Activated T-helper 2 cell treated with anti-CD3 and anti-CD28 coated beads, Interferon-gamma antibody, Interleukin-2, Interleukin-4, amounts not matched to agents 10 μg/mL and 5 μg/mL and 100 μg/mL, durations not matched to agents 14 hours and 24 hours and 36 hours (primary cell): ENCODE measurements around the gene INTS6. TPM values are rescaled to one million over a fixed set of nuclear protein-coding genes. Genes with fewer than 3 reads are reported as not detected.
A peak's percentile ranks its signal among the peaks of the same experiment; 100 is the strongest.

Experiments used
- DNase-seq: peaks from one replicate; pipeline ENCODE4 v3.0.0; 2021; ENCODE audit warnings: low spot score
- H3K27ac Mint-ChIP-seq: one replicate; pipeline ENCODE4 v1.8.0; 2021; ENCODE audit warnings: mixed read lengths
- H3K27me3 Mint-ChIP-seq: one replicate; pipeline ENCODE4 v1.8.0; 2021; ENCODE audit warnings: low read depth, mixed read lengths
- H3K36me3 Mint-ChIP-seq: one replicate; pipeline ENCODE4 v1.8.0; 2021; ENCODE audit warnings: low read depth, mixed read lengths
- H3K4me1 Mint-ChIP-seq: one replicate; pipeline ENCODE4 v1.8.0; 2021; ENCODE audit warnings: low read depth, mixed read lengths
- H3K4me3 Mint-ChIP-seq: one replicate; pipeline ENCODE4 v1.8.0; 2021; ENCODE audit warnings: low read depth, mild to moderate bottlenecking, moderate library complexity, mixed read lengths
- H3K9me3 Mint-ChIP-seq: one replicate; pipeline ENCODE4 v1.8.0; 2021; ENCODE audit warnings: mixed read lengths
- intact Hi-C: fragments of 100-400 bp; cut with micrococcal nuclease; formaldehyde crosslinking; loops from one replicate; pipeline ENCODE4 v1.15.1; 2023
- total RNA-seq: library from RNA; stranded (reverse); gene quantifications from 2 replicates; pipeline ENCODE4 v1.2.3, GENCODE V29; 2022

Gene INTS6
- 54.9 and 55.9 TPM in 2 replicates for total RNA-seq

GRCh38 chr13:51452361-51453206, at the start of gene INTS6:
INTS6 (minus strand) TSS chr13:51453036; CDS start chr13:51452525, 511 bp downstream.
- Mint-ChIP-seq H3K4me1 (peaks cover 31% of the 10 kb centered on the region), H3K27ac (peak within 1 kb of the TSS; percentile 99), H3K9me3 (peaks cover 3% of the 10 kb centered on the region), H3K27me3 (no peaks in the 10 kb centered on the region), H3K36me3 (peaks cover 62% of the 10 kb centered on the region), H3K4me3 (peak within 1 kb of the TSS; percentile 94)
- intact Hi-C loops, result loop anchor here (1.0 to 10.0 kb wide), 10 partner anchors 52 to 1200 kb away; partner anchors contain the start of genes ALG11, ATP7B, CKAP2 and SUGT1
- DNase-seq, result peak; percentile 99

- intact Hi-C loops, result loop anchor here (1.0 to 10.0 kb wide), 2 partner anchors 21 to 47 kb away; partner anchors contain the start of gene INTS6
- Mint-ChIP-seq H3K36me3 (no peaks in the 10 kb centered on the region), H3K4me3 (no peak overlapping the region), H3K27ac (peak overlapping the region; percentile 72), H3K9me3 (no peaks in the 10 kb centered on the region), H3K27me3 (peaks cover 4% of the 10 kb centered on the region), H3K4me1 (peaks cover 17% of the 10 kb centered on the region)
- no peak for DNase-seq
These were observed 49.4 kb upstream of the INTS6 start for GRCh38 chr13:51502153-51502651.

DNA sequence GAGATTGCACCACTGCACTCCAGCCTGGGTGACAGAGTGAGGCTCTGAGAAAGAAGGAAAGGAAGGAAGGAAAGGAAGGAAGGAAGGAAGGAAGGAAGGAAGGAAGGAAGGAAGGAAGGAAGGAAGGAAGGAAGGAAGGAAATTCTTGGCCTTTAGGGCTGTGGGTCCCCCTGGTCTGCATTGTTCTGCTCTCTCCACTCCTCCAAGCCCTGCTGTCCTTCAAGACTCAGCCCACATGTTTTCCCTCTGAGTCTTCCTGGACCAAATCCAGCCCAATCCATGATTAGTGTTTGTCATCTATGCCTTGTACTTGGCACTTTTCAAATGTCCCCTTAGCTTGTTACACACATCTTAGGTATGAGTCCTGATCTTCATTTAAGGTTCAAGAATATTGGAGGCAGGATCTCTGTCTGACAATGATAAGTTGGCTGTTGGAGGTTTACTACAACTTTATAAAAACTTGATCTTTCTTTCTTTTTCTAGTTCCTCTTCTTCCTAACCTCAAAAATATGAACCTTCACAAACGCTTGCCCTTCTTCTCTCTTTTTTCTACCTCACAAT, 48.8 kb upstream of the INTS6 start:
- peak overlapping the region; percentile 72 for H3K27ac Mint-ChIP-seq
- no peak overlapping the region for H3K4me3 Mint-ChIP-seq
- no peaks in the 10 kb centered on the region for H3K36me3 Mint-ChIP-seq
- no peaks in the 10 kb centered on the region for H3K9me3 Mint-ChIP-seq
- peaks cover 17% of the 10 kb centered on the region for H3K4me1 Mint-ChIP-seq
- no peak for DNase-seq
- intact Hi-C loops, result loop anchor here (1.0 to 10.0 kb wide), 2 partner anchors 22 to 47 kb away; partner anchors contain the start of gene INTS6
- peaks cover 8% of the 10 kb centered on the region for H3K27me3 Mint-ChIP-seq

GRCh38 chr13:51501096-51501495, 48.3 kb upstream of the INTS6 start:
- Mint-ChIP-seq H3K27ac (no peak overlapping the region), H3K27me3 (peaks cover 12% of the 10 kb centered on the region), H3K36me3 (no peaks in the 10 kb centered on the region), H3K4me3 (no peak overlapping the region), H3K9me3 (no peaks in the 10 kb centered on the region), H3K4me1 (peaks cover 17% of the 10 kb centered on the region)
- intact Hi-C loops, result loop anchor here (10.0 kb wide), 1 partner anchor 46 kb away; the partner anchor contains the start of gene INTS6
- DNase-seq, result no peak

DNA sequence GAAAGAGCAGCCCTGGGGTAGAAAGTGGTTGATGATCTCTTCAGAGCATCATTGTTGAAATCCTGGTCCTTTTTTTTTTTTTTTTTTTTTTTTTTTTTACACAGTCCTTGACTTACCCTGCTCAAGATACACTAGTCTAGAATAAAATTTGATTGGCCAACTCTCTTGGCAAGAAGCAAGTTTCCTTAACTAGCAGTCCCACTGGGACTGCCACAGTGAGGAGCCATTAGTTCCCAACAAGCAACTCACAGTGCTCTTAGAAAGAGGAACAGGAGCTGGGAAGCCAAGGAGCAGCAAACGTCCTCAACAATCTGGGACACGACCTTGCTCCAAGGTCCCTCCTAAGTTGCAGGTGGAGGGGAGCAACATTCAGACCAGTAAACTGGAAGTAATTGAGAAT, 47.9 kb upstream of the INTS6 start:
- DNase-seq, result no peak
- peaks cover 15% of the 10 kb centered on the region for H3K27me3 Mint-ChIP-seq
- no peak overlapping the region for H3K27ac Mint-ChIP-seq
- H3K9me3 Mint-ChIP-seq, result no peaks in the 10 kb centered on the region
- H3K4me3 Mint-ChIP-seq, result no peak overlapping the region
- H3K4me1 Mint-ChIP-seq, result peaks cover 17% of the 10 kb centered on the region
- H3K36me3 Mint-ChIP-seq, result no peaks in the 10 kb centered on the region
- intact Hi-C loops, result loop anchor here (10.0 kb wide), 1 partner anchor 46 kb away; the partner anchor contains the start of gene INTS6

- Mint-ChIP-seq H3K4me1 (peaks cover 17% of the 10 kb centered on the region), H3K27ac (no peak overlapping the region), H3K9me3 (no peaks in the 10 kb centered on the region), H3K27me3 (peaks cover 18% of the 10 kb centered on the region), H3K4me3 (no peak overlapping the region), H3K36me3 (no peaks in the 10 kb centered on the region)
- intact Hi-C loops, result loop anchor here (10.0 kb wide), 1 partner anchor 45 kb away; the partner anchor contains the start of gene INTS6
- DNase-seq, result no peak
These were observed 47.0 kb upstream of the INTS6 start for GRCh38 chr13:51499841-51500240.

DNA sequence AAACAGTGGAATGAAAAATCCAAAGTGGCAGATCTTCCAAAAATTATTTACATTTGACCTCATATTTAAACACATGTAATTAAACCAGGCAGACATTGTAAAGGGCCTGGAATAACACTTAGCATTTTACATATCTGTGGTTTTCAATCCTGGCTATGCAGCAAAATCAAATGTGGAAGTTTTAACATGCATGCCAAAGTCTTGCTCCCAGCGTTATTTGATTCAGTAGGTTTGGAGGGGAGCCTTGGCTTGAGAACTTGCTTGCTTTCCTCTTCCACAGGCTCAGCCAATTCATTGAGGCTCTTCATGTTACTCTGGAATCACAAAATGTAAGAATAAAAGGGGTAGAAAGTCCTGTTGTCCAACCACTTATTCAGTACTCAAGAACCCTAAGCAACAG, 42.5 kb upstream of the INTS6 start:
- H3K36me3 Mint-ChIP-seq, result no peaks in the 10 kb centered on the region
- H3K4me3 Mint-ChIP-seq, result no peak overlapping the region
- DNase-seq, result no peak
- H3K27me3 Mint-ChIP-seq, result peaks cover 21% of the 10 kb centered on the region
- no peak overlapping the region for H3K27ac Mint-ChIP-seq
- H3K9me3 Mint-ChIP-seq, result no peaks in the 10 kb centered on the region
- H3K4me1 Mint-ChIP-seq, result peaks cover 2% of the 10 kb centered on the region
- intact Hi-C loops, result no loop called here

GRCh38 chr13:51494156-51494555, 41.3 kb upstream of the INTS6 start:
- no peak for DNase-seq
- H3K36me3 Mint-ChIP-seq, result no peaks in the 10 kb centered on the region
- no peaks in the 10 kb centered on the region for H3K9me3 Mint-ChIP-seq
- no peak overlapping the region for H3K27ac Mint-ChIP-seq
- peaks cover 21% of the 10 kb centered on the region for H3K27me3 Mint-ChIP-seq
- no peak overlapping the region for H3K4me3 Mint-ChIP-seq
- intact Hi-C loops, result no loop called here
- no peaks in the 10 kb centered on the region for H3K4me1 Mint-ChIP-seq

- Mint-ChIP-seq H3K9me3 (peaks cover 10% of the 10 kb centered on the region), H3K27ac (no peak overlapping the region), H3K36me3 (no peaks in the 10 kb centered on the region), H3K4me1 (no peaks in the 10 kb centered on the region), H3K27me3 (no peaks in the 10 kb centered on the region), H3K4me3 (no peak overlapping the region)
- intact Hi-C loops, result no loop called here
- no peak for DNase-seq
These were observed 35.4 kb upstream of the INTS6 start for GRCh38 chr13:51488212-51488611.

DNA sequence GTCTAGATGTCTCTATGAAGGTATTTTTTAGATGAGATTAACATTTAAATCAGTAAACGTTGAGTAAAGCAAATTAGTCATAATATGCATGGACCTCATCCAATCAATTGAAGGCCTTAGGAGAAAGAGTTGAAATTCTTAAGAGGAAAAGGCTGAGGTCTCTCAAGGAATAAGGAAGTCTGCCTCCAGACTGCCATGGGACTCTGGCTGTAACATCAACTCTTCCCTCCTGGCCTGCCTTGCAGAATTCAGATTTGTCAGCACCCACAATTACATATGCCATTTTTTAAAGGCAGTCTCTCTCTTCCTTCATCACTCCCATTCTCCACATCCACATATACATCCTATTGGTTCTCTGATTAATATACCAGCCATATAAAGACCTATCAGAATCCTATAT, 28.8 kb upstream of the INTS6 start:
- Mint-ChIP-seq H3K36me3 (no peaks in the 10 kb centered on the region), H3K4me3 (no peak overlapping the region), H3K27ac (no peak overlapping the region), H3K4me1 (no peaks in the 10 kb centered on the region), H3K9me3 (peaks cover 12% of the 10 kb centered on the region), H3K27me3 (no peaks in the 10 kb centered on the region)
- intact Hi-C loops, result no loop called here
- DNase-seq, result no peak

GRCh38 chr13:51479199-51479523, 26.3 kb upstream of the INTS6 start:
- H3K4me1 Mint-ChIP-seq, result peaks cover 2% of the 10 kb centered on the region
- H3K4me3 Mint-ChIP-seq, result no peak overlapping the region
- no peak overlapping the region for H3K27ac Mint-ChIP-seq
- H3K36me3 Mint-ChIP-seq, result no peaks in the 10 kb centered on the region
- peaks cover 11% of the 10 kb centered on the region for H3K9me3 Mint-ChIP-seq
- H3K27me3 Mint-ChIP-seq, result no peaks in the 10 kb centered on the region
- no peak for DNase-seq
- intact Hi-C loops, result no loop called here

- DNase-seq, result no peak
- H3K4me1 Mint-ChIP-seq, result peaks cover 2% of the 10 kb centered on the region
- H3K27ac Mint-ChIP-seq, result no peak overlapping the region
- no peaks in the 10 kb centered on the region for H3K27me3 Mint-ChIP-seq
- H3K9me3 Mint-ChIP-seq, result peaks cover 6% of the 10 kb centered on the region
- H3K4me3 Mint-ChIP-seq, result no peak overlapping the region
- intact Hi-C loops, result no loop called here
- no peaks in the 10 kb centered on the region for H3K36me3 Mint-ChIP-seq
These were observed 25.8 kb upstream of the INTS6 start for GRCh38 chr13:51478418-51479198.
